Measurements from ENCODE around the gene FLRT2. TPM values are rescaled to one million over a fixed set of nuclear protein-coding genes. Genes with fewer than 3 reads are reported as not detected.

Gene FLRT2
- polyA plus RNA-seq, 2 of the 4 experiments (the other 2 are of a cell fraction) = 6.8 to 7.5 TPM

- TF ChIP-seq NR3C1 (IDR thresholded peaks at IDR 0.05) (no peak), JUNB (IDR thresholded peaks at IDR 0.05) (no peak), HOXA7 (CRISPR knock-in tag; IDR thresholded peaks at IDR 0.05) (no peak), NPAS2 (CRISPR knock-in tag; IDR thresholded peaks at IDR 0.05; ENCODE audit: borderline replicate concordance) (no peak), USF2 (IDR thresholded peaks at IDR 0.05) (no peak), BCL3 (IDR thresholded peaks at IDR 0.05) (no peak)
Measured at GRCh38 chr14:85663256-85663655, 133.3 kb downstream of the FLRT2 start (continued).

DNA sequence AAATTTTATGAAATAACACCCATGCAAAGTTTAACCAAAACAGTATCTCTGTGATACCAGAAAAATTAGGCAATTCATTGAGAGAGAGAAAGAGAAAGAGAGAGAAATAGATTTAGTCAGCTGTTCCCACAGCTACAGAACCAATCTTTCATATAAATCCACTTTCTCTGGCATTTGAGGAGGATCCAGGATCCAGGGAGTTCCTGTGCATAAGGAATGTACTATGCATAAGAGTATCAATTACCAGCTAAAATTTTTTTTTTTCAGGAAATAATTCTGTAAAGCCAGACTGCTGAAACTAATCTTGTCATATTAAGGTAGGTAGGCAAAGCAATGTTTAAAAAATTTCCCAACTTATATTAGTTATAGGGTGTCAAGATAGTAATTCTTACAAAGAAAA is 133.7 kb downstream of the FLRT2 start:
- TF ChIP-seq BHLHE40 (IDR thresholded peaks at IDR 0.05; ENCODE audit: low read depth, low read length) = no peak
- TF ChIP-seq BCL3 (IDR thresholded peaks at IDR 0.05) = no peak
- TF ChIP-seq, protein P1, sequence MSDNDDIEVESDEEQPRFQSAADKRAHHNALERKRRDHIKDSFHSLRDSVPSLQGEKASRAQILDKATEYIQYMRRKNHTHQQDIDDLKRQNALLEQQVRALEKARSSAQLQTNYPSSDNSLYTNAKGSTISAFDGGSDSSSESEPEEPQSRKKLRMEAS (IDR thresholded peaks at IDR 0.05) = no peak
- no peaks in the 10 kb centered on the region for H3K9me3 ChIP-seq
- DNase-seq (ENCODE audit: low read depth in 1 of 2, low spot score in 1 of 2) = no peak
- H3K4me3 ChIP-seq = no peak overlapping the region
- ChIA-PET CTCF (interaction anchor here (0.5 kb wide), 1 partner anchor 126 kb away, joined by 4 read pairs; no protein-coding TSS in a partner anchor), POLR2A (no interaction called here)
- FAIRE-seq = no peak
- H3K4me2 ChIP-seq = no peak overlapping the region
- no peak overlapping the region for H3K27ac ChIP-seq
- ATAC-seq = no peak
- no peaks in the 10 kb centered on the region for H3K4me1 ChIP-seq

GRCh38 chr14:85675957-85676356 is 146.0 kb downstream of the FLRT2 start:
- Histone ChIP-seq H3K4me2 (no peak overlapping the region), H3K27ac (no peak overlapping the region), H3K4me3 (no peak overlapping the region), H3K9me3 (no peaks in the 10 kb centered on the region), H3K4me1 (no peaks in the 10 kb centered on the region)
- FAIRE-seq = no peak
- WGBS (ENCODE audit: missing lambda C conversion rate) = 37% methylated on average over 6 of the region's 6 CpGs
- TF ChIP-seq HOXB5 (CRISPR knock-in tag; IDR thresholded peaks at IDR 0.05) = no peak
- TF ChIP-seq HOXA7 (CRISPR knock-in tag; IDR thresholded peaks at IDR 0.05) = no peak
- TF ChIP-seq EHMT2 (IDR thresholded peaks at IDR 0.05; ENCODE audit: low read depth) = no peak
- TF ChIP-seq BCL3 (IDR thresholded peaks at IDR 0.05) = no peak
- TF ChIP-seq KDM1A (IDR thresholded peaks at IDR 0.05; ENCODE audit: low read depth) = no peak
- TF ChIP-seq BHLHE40 (IDR thresholded peaks at IDR 0.05; ENCODE audit: low read depth, low read length) = no peak
- no peak for TF ChIP-seq HDAC2 (IDR thresholded peaks at IDR 0.05)
- no peak for TF ChIP-seq FOSL2 (IDR thresholded peaks at IDR 0.05)
- TF ChIP-seq FOSL2 (CRISPR knock-in tag; IDR thresholded peaks at IDR 0.05) = no peak
- ChIA-PET CTCF (no interaction called here), POLR2A (no interaction called here)
- no peak for DNase-seq (ENCODE audit: low read depth in 1 of 2, low spot score in 1 of 2)
- no peak for ATAC-seq

- Histone ChIP-seq H3K27ac (no peak overlapping the region), H3K9me3 (no peaks in the 10 kb centered on the region), H3K4me1 (no peaks in the 10 kb centered on the region), H3K4me3 (no peak overlapping the region), H3K4me2 (no peak overlapping the region)
- WGBS (ENCODE audit: missing lambda C conversion rate) = 2% methylated on average over 1 of the region's 1 CpG
- TF ChIP-seq NR3C1 (IDR thresholded peaks at IDR 0.05) = no peak
- TF ChIP-seq, protein P2, sequence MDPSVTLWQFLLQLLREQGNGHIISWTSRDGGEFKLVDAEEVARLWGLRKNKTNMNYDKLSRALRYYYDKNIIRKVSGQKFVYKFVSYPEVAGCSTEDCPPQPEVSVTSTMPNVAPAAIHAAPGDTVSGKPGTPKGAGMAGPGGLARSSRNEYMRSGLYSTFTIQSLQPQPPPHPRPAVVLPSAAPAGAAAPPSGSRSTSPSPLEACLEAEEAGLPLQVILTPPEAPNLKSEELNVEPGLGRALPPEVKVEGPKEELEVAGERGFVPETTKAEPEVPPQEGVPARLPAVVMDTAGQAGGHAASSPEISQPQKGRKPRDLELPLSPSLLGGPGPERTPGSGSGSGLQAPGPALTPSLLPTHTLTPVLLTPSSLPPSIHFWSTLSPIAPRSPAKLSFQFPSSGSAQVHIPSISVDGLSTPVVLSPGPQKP (IDR thresholded peaks at IDR 0.05; ENCODE audit: low read depth, low read length) = no peak
- no peak for TF ChIP-seq BCL3 (IDR thresholded peaks at IDR 0.05)
- TF ChIP-seq SREBF2 (IDR thresholded peaks at IDR 0.05) = no peak
- TF ChIP-seq GATA3 (IDR thresholded peaks at IDR 0.05; ENCODE audit: borderline replicate concordance) = no peak
- TF ChIP-seq, protein P1 (IDR thresholded peaks at IDR 0.05) = no peak
- TF ChIP-seq HEYL (CRISPR knock-in tag; IDR thresholded peaks at IDR 0.05) = no peak
- no peak for TF ChIP-seq RAD21 (conservative IDR thresholded peaks at IDR 0.05 in 1 of 2, IDR thresholded peaks at IDR 0.05 in 1 of 2)
- no peak for FAIRE-seq
- ATAC-seq = no peak
- ChIA-PET POLR2A (no interaction called here), CTCF (no interaction called here)
- no peak for DNase-seq (ENCODE audit: low read depth in 1 of 2, low spot score in 1 of 2)
Measured at GRCh38 chr14:85686908-85687307, 157.0 kb downstream of the FLRT2 start.
